ENCODE measurements around the gene NTMT1.

GRCh38 chr9:129633848-129634247, 7.9 kb downstream of the NTMT1 start:
- TF ChIP-seq CTCF (IDR thresholded peaks at IDR 0.05; ENCODE audit: low read depth, low read length) = no peak
- TF ChIP-seq MYC (IDR thresholded peaks at IDR 0.05; ENCODE audit: low read depth, low read length) = no peak
- TF ChIP-seq, protein P1, sequence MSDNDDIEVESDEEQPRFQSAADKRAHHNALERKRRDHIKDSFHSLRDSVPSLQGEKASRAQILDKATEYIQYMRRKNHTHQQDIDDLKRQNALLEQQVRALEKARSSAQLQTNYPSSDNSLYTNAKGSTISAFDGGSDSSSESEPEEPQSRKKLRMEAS (IDR thresholded peaks at IDR 0.05; ENCODE audit: low read depth, low read length) = no peak
